GOT3 (cell line): ENCODE results near the gene FAM83D.

ENCODE experiments used
- DNase-seq: peaks from one replicate; lab custom pipeline; 2025; ENCODE audit warnings: mixed read lengths; lab: John Stamatoyannopoulos, UW

Gene FAM83D

GRCh38 chr20:38894091-38894847, 31.9 kb upstream of the FAM83D start:
- no peak for DNase-seq

GRCh38 chr20:38895098-38895949, 30.9 kb upstream of the FAM83D start:
- no peak for DNase-seq

DNA sequence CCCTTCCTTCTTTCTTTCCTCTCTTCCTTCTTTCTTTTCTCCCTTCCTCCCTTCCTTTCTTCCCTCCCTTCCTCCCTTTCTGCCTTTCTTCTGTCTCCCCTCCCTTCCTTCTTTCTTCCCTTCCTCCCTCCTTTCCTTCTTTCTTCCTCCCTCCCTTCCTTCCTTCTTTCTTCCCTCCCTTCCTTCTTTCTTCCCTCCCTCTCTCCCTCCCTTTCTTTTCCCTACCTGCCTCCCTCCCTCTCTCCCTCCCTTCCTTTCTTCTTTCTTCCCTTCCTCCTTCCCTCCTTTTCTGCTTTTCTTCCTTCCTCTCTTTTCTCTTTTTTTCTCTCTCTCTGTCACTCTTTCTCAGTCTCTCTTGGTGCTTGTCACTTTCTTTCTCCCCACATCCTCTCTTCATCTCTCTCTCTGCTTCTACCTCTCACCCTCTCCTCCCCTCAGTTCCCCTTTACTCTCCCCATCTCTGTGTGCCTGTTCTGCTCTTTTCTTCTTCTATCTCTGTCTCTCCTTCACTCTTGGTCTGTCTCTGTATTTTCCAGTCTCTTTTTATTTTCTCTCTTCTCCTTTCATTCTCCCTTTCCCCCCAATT, 30.1 kb upstream of the FAM83D start:
- DNase-seq = no peak

DNA sequence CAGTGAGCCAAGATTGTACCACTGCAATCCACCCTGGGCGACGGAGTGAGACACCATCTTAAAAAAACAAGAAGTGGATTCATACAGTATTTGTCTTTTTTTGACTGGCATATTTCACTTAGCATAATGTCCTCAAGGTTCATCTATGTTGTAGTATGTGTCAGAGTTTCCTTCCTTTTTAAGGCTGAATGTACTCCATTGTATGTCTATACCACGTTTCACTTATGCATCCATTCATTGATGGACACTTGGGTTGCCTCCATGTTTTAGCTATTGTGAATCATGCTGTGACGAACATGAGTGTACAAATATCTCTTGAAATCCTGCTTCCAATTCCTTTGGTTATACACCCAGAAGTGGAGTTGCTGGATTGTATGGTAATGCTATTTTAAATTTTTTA, 28.9 kb upstream of the FAM83D start:
- no peak for DNase-seq

DNA sequence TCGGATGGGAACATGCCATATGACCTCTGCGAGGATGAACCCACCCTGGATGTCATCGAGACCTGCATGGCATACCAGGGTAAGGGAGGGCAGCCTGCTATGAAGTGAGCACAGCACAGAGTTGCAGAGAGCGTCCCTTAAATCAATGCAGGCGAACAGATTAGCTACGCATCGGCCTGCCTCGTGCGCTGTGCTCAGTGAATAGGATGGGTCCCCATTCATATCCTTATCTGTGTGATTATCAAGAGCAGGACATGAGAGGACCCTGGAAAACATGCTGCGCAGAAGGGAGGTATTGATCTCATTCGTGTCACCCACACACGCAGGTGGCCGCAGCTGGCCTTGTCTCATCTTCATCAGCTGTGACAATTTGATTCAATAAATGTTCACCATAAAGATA, 25.6 kb upstream of the FAM83D start:
- no peak for DNase-seq

- DNase-seq = no peak
Measured at GRCh38 chr20:38902601-38903000, 23.6 kb upstream of the FAM83D start.

- DNase-seq = no peak
Measured at GRCh38 chr20:38903335-38903734, 22.9 kb upstream of the FAM83D start.

DNA sequence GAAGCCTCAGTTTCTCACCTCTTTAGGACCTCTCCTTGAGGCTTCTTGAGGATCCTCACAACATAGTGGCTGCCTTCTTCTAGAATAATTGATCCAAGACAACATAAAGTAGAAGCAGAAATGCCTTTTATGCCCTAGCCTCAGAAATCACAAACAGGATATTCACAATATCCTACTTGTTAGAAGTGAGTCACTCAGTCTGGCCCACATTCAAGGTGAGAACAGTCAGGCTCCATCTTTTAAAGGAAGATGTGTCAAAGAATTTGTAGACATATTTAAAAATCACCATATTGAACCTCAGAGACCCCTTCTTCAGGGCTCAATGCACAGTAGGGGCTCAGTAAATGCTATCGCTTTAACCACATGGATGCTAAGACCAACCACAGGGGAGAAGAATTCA, 20.8 kb upstream of the FAM83D start:
- no peak for DNase-seq

GRCh38 chr20:38907918-38908677, 18.1 kb upstream of the FAM83D start:
- DNase-seq = no peak

- no peak for DNase-seq
Measured at GRCh38 chr20:38915355-38915754, 10.9 kb upstream of the FAM83D start.

- no peak for DNase-seq
Measured at GRCh38 chr20:38917657-38918056, 8.6 kb upstream of the FAM83D start.

GRCh38 chr20:38918172-38918571, 8.0 kb upstream of the FAM83D start:
- no peak for DNase-seq

DNA sequence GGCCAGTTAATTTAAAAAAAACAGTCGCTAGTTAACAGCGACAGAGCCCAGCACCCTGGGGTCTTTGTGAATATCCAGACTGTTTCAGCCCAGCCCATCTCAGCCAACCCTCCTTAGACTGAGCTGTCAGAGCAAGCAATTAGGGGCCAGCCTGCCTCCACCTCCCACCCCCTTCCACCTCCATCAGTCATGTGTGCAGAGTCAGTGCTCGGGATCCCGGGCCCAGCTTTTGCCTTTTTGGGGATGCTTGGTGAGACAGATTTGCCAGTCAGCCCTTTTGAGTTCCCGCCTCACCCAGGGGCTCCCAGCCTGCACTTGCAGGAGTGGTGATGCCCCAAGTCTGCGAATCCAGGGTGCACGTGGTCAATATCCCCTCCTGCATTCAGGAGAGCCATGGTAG, 6.5 kb upstream of the FAM83D start:
- no peak for DNase-seq

GRCh38 chr20:38920411-38920810, 5.8 kb upstream of the FAM83D start:
- no peak for DNase-seq

GRCh38 chr20:38920851-38921250, 5.4 kb upstream of the FAM83D start:
- DNase-seq = no peak

GRCh38 chr20:38924718-38925117, 1.5 kb upstream of the FAM83D start:
- no peak for DNase-seq

- no peak for DNase-seq
Measured at GRCh38 chr20:38926934-38927616, 858 bp downstream of the FAM83D start.

DNA sequence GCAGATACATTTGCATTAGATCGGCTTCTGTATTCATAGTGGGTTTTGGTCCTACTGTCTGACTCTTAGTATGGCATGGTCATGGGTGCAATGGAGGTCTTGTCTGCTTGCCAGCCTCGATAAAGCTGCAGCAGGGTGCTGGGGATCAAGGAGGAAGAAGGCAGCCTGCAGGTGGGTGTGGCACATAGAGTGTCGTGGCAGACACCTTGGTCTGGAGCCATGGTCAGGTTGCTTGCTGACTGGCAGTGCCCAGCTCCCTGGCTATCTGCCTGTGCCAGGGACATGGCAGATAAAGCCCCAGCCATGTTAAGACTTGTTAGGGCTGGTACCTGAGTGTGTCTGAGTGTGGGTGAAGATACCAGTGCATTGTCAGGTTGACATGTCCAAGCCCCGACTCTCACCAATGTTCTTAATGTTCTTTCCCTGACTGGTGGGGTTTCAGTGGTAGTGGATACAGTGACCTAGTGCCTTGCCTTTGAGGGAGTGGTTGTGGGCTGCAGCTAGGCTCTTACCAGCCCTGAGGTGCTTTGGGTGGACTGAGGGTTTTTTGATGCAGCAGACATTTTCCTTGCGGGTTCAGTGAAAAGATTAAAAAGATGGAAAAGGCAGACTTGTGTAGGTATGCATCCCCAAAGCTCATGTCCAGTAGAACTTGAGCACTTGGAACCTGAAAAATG, 1.8 kb downstream of the FAM83D start:
- no peak for DNase-seq

DNA sequence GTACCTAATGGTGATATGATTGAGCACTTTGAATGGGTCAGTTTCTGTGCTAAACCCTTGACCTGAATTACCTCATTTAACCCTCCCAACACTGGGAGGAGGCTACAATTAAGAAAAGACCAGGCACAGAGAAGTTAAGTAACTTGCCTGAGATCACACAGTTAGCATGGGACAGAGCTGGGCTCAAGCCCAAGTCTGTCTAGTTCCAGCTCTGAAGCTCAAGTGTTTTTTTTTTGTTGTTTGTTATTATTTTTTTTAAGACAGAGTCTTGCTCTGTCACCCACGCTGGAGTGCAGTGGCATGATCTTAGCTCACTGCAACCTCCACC, 4.0 kb downstream of the FAM83D start:
- no peak for DNase-seq

DNA sequence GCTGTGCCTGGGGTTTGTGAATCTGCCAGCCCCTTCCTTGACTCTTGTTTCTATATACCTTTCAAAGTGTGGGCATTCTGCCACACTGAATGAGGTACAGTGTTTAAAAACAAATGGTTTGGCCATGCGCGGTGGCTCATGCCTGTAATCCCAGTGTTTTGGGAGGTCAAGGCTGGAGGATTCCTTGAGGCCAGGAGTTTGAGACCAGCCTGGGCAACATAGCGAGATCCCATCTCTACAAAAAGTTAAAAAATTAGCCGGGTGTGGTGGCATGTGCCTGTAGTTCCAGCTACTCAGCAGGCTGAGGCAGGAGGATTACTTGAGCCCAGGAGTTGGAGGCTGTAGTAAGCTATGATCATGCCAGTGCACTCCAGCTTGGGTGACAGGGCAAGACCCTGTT, 5.8 kb downstream of the FAM83D start:
- DNase-seq = no peak

DNA sequence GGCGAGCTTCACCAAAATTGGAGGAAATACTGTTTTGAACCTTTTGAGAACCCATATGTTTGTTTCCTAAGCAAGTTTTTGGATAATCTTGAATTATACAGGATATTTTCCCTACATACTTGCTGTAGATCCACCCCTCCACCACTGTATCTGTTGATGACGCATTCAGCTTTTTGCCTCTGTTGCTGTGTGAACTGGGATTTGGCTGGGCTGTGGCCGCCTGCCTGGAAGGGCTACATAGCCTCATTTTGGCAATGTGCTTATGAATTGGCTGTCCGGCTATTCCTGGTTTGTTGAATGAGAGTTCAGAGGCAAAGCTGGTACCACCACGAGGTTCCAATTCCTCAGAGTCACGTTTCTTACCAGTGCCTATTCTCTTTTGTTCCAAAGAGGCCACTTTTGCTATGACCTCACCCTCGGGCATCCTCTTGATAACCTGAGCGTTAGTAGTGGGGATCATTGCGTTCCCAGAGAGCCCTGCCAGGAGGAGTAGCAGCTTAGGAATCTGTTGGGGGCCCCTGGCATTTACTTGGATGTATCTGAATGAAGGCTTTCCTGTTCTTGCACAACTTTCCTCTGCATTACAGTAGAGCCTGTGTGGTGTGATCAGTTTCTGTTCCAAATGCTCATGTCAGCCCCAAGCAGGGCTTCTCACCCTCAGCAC, 6.4 kb downstream of the FAM83D start:
- no peak for DNase-seq
